Measurements from ENCODE around the gene AQP1.

- TF ChIP-seq, protein P1, sequence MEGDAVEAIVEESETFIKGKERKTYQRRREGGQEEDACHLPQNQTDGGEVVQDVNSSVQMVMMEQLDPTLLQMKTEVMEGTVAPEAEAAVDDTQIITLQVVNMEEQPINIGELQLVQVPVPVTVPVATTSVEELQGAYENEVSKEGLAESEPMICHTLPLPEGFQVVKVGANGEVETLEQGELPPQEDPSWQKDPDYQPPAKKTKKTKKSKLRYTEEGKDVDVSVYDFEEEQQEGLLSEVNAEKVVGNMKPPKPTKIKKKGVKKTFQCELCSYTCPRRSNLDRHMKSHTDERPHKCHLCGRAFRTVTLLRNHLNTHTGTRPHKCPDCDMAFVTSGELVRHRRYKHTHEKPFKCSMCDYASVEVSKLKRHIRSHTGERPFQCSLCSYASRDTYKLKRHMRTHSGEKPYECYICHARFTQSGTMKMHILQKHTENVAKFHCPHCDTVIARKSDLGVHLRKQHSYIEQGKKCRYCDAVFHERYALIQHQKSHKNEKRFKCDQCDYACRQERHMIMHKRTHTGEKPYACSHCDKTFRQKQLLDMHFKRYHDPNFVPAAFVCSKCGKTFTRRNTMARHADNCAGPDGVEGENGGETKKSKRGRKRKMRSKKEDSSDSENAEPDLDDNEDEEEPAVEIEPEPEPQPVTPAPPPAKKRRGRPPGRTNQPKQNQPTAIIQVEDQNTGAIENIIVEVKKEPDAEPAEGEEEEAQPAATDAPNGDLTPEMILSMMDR (optimal IDR thresholded peaks at IDR 0.05 in 1 of 3, IDR thresholded peaks at IDR 0.05 in 1 of 3, conservative IDR thresholded peaks at IDR 0.05 in 1 of 3; ENCODE audit: extremely low read depth in 1 of 3, insufficient read depth in 2 of 3, low read length in 3 of 3) = no peak
- no peak for TF ChIP-seq EZH2 (IDR thresholded peaks at IDR 0.05; ENCODE audit: low read length)
These were observed 38.0 kb upstream of the AQP1 start for GRCh38 chr7:30873656-30874055.
